SK-N-SH (cell line): ENCODE results near the gene MACROH2A2.

Experiments
- GABPA ChIP-seq: IDR thresholded peaks from 2 replicates; pipeline ENCODE4 v1.4.0; 2012; ENCODE audit warnings: low read depth, mild to moderate bottlenecking
- RCOR1 ChIP-seq: fragments of 150-350 bp; IDR thresholded peaks from 2 replicates; pipeline ENCODE4 v1.6.1; 2017; ENCODE audit warnings: antibody characterized with exemption, low read length
- TF ChIP-seq, protein P1 (sequence below): fragments of 200-600 bp; sonication (generic); IDR thresholded peaks from 2 replicates; pipeline ENCODE4 v1.6.1; 2017; ENCODE audit warnings: antibody characterized with exemption, mild to moderate bottlenecking, moderate library complexity

DNA sequence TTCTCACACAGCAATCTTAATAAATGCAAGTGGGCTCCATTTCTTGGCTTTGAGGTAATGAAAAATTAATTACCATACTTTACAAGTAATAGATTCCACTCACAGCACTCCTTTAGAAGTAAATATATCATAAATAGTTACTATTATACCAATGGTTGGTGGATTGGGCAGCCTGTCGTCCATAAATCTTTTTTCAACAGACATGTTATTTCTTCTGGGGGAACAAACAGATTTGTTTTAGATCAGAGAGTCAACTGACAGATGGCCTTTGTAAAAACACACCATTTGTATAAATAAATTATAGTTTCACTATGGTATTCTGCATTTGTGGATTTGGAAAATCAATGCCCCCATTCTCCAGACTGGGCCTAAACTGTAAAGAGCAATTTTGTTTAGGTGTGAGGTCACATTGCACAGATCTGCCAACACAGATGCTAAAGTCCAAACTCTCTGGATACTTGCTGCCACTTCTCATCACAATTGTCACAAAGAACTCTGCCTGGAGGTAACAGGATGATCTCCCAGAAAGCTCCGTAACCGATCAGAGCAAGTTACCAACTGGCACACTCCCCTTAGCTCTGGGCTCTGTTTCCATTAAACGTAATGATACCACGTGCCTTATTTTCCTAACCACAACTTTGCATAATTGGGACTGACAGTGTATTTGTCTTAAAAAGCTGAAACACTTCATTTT lies 4.5 kb upstream of the MACROH2A2 start:
- TF ChIP-seq, protein P1, sequence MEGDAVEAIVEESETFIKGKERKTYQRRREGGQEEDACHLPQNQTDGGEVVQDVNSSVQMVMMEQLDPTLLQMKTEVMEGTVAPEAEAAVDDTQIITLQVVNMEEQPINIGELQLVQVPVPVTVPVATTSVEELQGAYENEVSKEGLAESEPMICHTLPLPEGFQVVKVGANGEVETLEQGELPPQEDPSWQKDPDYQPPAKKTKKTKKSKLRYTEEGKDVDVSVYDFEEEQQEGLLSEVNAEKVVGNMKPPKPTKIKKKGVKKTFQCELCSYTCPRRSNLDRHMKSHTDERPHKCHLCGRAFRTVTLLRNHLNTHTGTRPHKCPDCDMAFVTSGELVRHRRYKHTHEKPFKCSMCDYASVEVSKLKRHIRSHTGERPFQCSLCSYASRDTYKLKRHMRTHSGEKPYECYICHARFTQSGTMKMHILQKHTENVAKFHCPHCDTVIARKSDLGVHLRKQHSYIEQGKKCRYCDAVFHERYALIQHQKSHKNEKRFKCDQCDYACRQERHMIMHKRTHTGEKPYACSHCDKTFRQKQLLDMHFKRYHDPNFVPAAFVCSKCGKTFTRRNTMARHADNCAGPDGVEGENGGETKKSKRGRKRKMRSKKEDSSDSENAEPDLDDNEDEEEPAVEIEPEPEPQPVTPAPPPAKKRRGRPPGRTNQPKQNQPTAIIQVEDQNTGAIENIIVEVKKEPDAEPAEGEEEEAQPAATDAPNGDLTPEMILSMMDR: no peak
- TF ChIP-seq GABPA (no peak), RCOR1 (no peak)
